Measurements from ENCODE around the gene ACOXL.
A peak's percentile ranks its signal among the peaks of the same experiment; 100 is the strongest.

Gene ACOXL

GRCh38 chr2:111111101-111111755 is 378.9 kb downstream of the ACOXL start:
- no peak for DNase-seq (ENCODE audit: low read depth, low spot score)

DNA sequence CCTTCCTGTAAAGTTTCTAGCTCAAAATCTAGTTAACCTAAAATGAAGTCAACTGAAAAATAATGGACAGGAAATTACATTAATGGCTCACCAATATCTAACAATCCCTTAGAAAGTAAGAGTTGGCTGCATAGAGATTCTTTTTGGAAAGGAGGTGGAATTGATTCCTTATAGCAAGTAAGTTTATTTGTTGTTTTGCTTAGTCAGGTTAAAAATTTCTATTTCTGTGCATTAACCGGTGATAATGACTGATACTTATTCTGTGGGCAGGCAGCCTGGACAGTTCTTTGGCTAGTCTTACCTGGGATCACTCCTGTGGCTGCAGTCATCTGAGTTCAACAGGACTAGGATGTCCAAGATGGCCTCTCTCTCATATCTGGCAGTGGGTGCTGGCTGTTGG is 381.5 kb downstream of the ACOXL start:
- no peak for DNase-seq (ENCODE audit: low read depth, low spot score)

DNA sequence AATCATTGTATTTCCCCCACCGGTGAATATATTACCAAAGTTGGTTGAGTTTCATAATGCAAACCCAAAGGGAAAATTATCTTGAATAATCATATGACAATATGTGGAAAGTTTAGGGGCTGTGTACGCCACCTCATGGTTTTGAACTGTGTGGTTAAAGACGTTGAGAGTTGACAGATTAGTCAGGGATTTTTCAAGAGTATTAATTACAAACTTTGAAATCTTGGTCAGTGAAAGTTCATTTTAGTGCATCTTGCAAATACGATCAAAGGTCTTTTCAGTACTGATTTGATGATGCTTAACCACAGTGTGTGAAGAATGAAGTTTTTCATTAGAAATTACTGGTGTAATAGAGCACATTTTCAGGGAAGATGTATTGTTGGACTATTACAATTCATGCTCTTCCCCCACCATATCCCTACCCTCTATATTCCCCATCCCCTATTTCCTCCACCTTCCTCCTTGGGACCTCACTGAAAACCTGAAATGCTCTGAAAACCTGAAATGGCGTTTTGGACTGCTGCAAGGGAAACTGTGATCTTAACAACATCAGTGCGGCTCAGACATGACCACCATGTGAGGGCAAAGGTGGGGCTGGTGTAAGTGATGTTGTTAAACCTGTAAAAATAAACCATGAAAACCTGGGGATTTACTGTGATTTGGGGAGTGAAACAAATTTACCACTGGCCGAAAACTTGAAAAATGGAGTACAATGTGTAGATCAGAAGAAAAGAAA is 383.8 kb downstream of the ACOXL start:
- no peak for DNase-seq (ENCODE audit: low read depth, low spot score)

DNA sequence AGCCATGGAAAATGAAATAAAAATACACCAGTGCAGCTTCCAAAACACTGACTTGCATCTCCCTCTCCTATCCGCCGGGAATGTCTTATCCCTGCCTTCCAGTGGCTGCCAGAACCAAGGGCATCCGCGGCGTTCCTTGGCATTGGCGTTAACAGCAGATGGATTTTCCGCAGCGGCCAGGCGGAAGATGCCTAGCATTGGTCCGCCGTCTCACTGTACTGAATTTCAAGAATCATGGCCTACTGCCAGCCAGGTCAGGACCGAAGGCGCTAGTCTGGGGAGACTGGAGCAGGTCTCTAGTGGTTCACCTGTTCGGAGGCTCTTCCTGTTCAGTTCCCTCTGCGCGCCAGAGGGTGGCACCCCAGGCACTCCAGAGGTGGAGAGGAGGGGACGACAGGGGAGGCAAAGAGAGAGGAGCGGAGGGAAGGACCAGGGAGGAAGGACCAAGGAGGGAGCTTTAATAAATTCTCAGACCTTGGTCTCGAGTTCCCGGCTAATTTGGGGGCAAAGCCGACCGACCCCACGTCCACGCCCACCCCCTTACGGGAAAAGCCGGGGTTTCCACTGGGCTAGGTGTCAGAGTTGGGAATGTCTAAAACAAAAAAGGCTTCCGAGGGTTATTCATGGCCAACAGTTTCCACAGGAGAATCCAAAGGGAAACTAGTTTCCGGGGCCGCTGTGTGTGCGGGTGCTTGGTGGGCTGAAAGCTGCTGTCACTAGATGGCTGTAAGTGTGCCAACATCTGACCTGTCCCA is 384.6 kb downstream of the ACOXL start:
- DNase-seq (ENCODE audit: low read depth, low spot score) = peak; percentile 91

GRCh38 chr2:111117598-111118480 is 385.5 kb downstream of the ACOXL start:
- DNase-seq (ENCODE audit: low read depth, low spot score) = peak; percentile 59

GRCh38 chr2:111118481-111118980 is 386.2 kb downstream of the ACOXL start:
- DNase-seq (ENCODE audit: low read depth, low spot score) = no peak

DNA sequence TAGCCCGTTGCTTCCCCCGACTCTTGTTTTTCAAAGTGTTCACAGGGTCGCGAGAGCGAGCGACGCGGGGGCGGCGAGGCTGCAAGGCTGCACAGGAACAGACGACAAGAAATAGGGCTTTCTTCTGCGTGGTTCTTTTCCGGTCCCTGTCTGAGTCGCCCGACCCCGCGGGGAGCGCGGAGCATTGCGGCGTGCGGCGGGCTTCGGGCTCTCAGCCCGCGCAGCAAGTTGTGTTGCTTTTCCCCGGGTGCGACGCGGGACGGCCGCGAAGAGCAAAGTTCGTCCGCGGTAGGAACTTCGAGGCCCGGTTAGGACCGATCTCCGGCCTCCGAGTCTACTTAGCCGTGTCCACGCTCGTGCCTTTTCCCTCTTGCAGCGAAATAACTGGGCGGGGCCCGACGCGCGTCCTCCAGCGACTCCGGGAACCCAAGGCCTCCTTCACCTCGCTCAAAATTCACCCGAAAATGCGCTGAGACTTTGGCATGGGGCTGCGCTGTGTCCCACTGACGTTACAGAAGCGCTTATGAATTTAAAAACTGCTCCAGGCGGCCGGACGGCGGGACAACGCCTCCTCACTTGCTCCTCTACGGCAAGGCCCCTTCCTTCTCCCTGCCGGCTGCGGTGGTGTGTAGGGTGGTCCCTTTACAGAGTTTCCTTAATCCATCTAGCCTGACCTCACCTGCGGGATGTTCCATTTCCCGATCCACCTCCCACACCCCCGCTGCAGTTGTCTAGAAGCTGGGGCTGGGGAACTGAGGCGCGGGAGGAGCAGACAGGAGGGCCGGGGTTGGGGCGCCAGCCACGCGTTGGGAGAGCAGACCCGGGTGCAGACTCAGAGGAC is 386.8 kb downstream of the ACOXL start:
- peak; percentile 53 for DNase-seq (ENCODE audit: low read depth, low spot score)

DNA sequence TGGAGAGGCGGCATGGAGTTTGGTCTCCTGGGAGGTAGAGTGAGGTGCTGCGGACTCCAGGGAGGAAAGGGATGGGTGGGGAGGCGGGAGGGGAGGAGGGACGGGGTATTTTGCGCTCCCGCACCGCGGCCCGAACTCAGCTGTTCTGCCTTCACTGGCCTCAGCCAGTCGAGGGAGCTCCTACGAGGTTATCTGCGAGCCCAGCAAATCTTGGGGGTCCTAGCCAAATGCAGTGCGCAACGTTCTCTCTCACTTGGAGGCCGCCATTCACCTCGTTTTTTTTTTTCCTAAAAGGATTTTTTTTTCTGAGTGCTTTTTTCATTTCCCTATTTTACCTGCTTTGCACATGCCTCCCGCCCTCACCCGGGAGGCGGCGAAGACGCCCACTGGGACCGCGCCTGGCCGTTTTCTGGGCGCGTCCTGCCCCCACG is 387.5 kb downstream of the ACOXL start:
- DNase-seq (ENCODE audit: low read depth, low spot score) = no peak

DNA sequence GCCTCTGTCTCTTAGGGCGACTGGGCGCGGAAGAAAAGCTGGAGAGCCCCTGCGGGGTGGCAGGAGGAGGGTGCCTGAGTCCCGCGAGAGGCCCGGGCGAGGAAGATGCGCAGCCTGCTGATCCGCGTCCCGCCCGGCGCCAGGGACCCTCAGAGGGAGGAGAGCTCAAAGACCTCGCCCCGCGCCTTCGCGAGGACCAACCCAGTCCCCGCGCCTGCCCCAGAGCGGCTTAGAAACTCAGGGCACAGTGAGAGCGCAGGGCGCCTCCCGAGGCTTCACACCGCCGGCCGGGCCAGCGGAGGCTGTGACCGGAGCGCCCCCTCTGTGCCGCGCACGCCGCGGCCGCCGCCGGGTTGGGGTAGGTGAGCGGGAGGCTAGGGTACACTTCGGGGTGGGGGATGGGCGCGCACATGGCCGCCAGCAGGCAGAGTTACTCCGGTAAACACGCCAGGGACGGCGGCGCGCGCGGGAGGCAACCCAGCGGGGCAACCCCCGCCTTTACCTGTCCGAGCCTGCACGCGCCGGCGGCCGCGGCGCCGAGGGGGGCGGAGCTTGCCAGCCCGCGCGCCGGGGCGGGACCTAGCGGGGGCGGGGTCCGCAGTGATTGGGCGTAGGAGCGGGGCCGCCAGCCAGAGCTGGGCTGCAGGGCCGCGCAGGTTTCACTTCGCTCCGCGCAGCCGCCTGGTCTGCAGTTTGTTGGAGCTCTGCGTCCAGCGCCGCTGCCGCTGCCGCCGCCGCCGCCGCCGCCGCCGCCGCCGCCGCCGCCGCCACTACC is 388.1 kb downstream of the ACOXL start, which contains the start of gene BCL2L11:
BCL2L11 (plus strand) TSS at position 662 of the 775 bp plus-strand sequence. CDS start 2,832 bp downstream, outside the sequence.
- peak; percentile 92 for DNase-seq (ENCODE audit: low read depth, low spot score)

GRCh38 chr2:111121028-111121827 is 388.9 kb downstream of the ACOXL start:
- DNase-seq (ENCODE audit: low read depth, low spot score) = peak; percentile 77

DNA sequence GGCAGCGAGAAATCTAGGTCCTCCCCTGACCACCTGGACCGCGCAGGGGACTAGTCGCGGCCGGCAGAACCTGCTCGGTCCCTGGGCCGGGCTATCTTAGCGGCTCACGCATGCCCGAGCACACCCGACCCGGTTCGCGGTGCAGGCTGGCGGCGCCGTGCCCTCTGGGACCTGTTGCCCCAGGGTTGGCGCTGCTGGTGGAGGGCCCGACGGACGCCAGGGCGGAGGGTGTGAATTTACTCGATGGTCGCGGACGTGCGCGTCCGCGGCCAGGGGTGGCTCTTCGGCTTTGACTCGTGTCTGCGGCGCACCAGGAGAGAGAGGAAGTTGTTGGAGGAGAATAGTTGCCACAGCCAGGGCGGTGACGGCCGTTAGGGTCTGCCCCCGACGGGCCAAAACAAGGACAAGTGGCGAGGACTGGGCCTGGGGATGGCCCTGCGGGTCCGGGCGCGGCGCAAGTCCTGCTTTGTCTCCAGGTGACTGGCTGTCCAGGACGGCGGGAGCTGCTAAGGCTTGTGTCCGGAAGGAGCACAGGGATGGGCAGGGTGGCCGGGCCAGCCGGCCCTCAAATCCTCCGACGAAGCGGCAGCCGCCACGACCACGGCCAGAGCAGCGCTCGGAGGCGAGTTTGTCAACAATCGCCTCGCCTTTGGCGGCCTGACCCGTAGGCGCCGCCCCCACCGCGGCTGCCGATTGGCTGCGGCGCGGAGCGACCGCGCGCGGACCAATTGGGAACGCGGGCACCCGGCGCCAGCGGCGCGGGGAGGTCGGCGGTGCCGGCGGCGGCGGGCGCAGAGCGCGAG is 389.7 kb downstream of the ACOXL start:
- peak; percentile 92 for DNase-seq (ENCODE audit: low read depth, low spot score)

- DNase-seq (ENCODE audit: low read depth, low spot score) = peak; percentile 94
These were observed 390.5 kb downstream of the ACOXL start for GRCh38 chr2:111122631-111123421.

DNA sequence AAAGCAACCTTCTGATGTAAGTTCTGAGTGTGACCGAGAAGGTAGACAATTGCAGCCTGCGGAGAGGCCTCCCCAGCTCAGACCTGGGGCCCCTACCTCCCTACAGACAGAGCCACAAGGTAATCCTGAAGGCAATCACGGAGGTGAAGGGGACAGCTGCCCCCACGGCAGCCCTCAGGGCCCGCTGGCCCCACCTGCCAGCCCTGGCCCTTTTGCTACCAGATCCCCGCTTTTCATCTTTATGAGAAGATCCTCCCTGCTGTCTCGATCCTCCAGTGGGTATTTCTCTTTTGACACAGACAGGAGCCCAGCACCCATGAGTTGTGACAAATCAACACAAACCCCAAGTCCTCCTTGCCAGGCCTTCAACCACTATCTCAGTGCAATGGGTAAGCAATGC is 391.4 kb downstream of the ACOXL start:
- DNase-seq (ENCODE audit: low read depth, low spot score) = peak; percentile 13

GRCh38 chr2:111126581-111126980 is 394.2 kb downstream of the ACOXL start:
- DNase-seq (ENCODE audit: low read depth, low spot score) = no peak

GRCh38 chr2:111127351-111127750 is 395.0 kb downstream of the ACOXL start:
- peak; percentile 4 for DNase-seq (ENCODE audit: low read depth, low spot score)

GRCh38 chr2:111128096-111128495 is 395.7 kb downstream of the ACOXL start:
- no peak for DNase-seq (ENCODE audit: low read depth, low spot score)

DNA sequence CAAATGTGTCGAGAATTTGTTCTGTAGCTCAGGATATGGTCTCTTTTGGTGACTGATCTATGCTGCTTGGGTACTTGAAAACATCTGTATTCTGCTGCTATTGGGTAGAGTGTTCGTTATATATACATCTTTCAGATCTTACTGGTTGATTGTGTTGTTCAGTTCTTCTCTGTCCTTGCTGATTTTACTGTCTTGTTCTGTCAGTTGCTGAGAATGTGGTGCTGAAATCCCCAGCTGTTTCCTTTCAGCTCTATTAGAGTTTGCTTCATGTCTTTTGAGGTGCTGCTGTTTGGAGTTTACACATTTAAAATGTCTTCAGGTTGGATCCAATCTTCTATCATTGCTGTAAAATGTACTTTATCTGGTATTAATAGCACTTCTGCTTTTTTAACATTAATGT is 401.2 kb downstream of the ACOXL start:
- no peak for DNase-seq (ENCODE audit: low read depth, low spot score)
